Measurements from ENCODE around the gene RFC1.
"Not testable (repeated sequence)": the region's sequence is repeated elsewhere in the genome, so short reads cannot be mapped to it uniquely, and the experiment has no call there.

Gene RFC1

DNA sequence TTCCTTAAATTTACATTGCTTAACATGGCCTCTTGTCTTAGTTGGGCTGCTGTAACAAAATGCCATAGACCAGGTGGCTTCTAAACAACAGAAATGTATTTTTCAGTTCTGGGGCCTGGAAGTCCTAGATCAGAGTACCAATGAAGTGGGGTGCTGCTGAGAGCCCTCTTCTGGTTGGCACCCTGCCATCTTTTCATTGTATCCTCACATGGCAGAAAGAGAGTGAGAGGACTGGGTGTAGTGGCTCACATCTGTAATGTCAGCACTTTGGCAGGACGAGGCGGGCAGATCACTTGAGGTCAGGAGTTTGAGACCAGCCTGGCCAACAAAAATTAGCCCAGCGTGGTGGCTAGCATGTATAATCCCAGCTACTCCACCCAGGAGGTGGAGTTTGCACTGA is 28.5 kb upstream of the RFC1 start:
- DNase-seq (ENCODE audit: insufficient read length, low spot score) (no peak), FAIRE-seq (no peak)
- TF ChIP-seq, protein P1, sequence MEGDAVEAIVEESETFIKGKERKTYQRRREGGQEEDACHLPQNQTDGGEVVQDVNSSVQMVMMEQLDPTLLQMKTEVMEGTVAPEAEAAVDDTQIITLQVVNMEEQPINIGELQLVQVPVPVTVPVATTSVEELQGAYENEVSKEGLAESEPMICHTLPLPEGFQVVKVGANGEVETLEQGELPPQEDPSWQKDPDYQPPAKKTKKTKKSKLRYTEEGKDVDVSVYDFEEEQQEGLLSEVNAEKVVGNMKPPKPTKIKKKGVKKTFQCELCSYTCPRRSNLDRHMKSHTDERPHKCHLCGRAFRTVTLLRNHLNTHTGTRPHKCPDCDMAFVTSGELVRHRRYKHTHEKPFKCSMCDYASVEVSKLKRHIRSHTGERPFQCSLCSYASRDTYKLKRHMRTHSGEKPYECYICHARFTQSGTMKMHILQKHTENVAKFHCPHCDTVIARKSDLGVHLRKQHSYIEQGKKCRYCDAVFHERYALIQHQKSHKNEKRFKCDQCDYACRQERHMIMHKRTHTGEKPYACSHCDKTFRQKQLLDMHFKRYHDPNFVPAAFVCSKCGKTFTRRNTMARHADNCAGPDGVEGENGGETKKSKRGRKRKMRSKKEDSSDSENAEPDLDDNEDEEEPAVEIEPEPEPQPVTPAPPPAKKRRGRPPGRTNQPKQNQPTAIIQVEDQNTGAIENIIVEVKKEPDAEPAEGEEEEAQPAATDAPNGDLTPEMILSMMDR (IDR thresholded peaks at IDR 0.05; ENCODE audit: insufficient read depth, missing control alignments) = no peak

DNA sequence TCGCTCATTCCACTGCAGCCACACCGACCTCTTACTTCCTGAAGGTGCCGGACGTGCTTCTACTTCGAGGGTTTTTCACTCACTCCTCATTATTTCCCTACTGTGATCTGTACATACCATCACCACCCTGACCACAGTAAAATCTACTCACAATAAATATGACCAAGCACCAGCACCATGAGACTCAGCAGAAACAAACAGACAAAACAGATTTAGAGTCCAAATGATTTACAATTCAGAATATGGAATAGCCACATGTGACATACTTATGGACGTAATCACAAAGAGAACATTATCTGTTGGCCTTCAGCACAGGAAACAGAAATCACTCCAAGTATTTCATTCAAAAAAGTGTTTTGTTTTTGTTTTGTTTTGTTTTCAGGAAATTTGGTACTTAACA is 24.4 kb upstream of the RFC1 start:
- TF ChIP-seq, protein P1 (IDR thresholded peaks at IDR 0.05; ENCODE audit: insufficient read depth, missing control alignments) = no peak
- DNase-seq (ENCODE audit: insufficient read length, low spot score) (no peak), FAIRE-seq (no peak)

DNA sequence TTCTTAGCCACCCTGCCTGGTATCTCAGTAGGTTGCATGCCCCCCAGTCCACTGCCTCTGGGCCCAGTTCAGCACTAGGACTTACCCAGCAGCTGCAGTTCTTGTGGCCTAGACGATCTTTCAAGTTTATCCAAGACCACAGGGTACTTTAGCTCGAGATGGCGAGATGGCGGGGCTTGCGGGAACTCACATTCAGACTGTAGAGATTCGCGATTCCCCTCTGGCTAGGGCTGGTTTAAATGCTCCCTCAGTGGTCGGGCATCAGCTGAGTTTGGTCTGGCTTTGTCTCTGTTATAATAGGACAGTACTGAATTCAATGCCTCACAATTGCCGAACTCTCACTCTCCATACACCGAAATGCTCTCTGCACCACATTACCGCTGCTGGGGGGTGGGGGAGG is 18.4 kb upstream of the RFC1 start:
- no peak for DNase-seq (ENCODE audit: insufficient read length, low spot score)
- FAIRE-seq = no peak
- TF ChIP-seq, protein P1 (IDR thresholded peaks at IDR 0.05; ENCODE audit: insufficient read depth, missing control alignments) = no peak

DNA sequence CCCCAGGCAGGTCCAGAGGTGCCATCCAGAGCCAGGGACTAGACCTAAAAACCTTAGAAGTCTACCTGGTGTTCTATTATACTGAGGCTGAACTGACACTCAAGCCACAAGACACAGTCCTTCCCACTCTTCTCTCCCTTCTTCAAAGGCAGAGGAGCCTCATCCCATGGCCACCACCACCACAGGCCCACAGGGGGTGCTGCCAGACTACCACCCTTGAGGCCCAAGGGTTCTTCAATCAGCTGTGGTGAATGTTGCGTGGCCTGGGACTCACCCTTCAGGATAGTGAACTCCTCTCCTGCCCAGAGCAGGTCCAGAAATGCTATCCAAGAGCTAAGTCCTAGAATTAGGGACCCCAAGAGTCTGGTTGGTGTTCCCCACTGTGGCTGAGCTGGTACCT is 17.5 kb upstream of the RFC1 start:
- DNase-seq (ENCODE audit: insufficient read length, low spot score) (no peak), FAIRE-seq (no peak)
- TF ChIP-seq, protein P1 (IDR thresholded peaks at IDR 0.05; ENCODE audit: insufficient read depth, missing control alignments) = no peak

DNA sequence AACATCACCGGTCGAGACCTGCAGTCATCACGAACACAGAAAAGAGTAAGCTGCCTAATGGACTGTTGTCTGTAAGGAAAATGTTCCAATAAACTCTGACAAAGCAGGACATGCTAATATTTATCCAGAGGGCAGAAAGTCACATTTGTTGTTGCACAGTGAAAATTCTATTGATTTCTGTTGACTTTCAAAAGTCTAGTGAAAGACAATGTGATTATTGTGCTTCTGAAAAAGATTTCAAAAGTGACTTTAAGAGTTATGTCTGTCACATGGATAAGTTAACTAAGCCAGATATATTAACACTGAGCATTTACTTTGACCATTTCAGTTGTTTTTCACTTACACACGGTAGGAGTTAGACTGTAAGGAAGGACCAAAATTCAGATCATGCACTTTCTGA is 9.3 kb upstream of the RFC1 start:
- TF ChIP-seq, protein P1 (IDR thresholded peaks at IDR 0.05; ENCODE audit: insufficient read depth, missing control alignments) = no peak
- no peak for FAIRE-seq

DNA sequence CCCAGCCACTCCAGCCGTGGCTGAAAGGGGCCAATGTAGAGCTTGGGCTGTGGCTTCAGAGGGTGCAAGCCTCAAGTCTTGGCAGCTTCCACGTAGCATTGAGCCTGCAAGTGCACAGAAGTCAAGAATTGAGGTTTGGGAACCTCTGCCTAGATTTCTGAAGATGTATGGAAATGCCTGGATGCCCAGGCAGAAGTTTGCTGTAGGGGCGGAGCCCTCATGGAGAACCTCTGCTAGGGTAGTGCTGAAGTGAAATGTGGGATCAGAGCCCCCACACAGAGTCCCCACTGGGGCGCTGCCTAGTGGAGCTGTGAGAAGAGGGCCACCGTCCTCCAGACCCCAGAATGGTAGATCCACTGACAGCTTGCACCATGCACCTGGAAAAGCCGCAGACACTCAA is 5.0 kb upstream of the RFC1 start:
- not testable (repeated sequence) for FAIRE-seq; DNase-seq (ENCODE audit: insufficient read length, low spot score)

More for the DNA sequence above, 9.3 kb upstream of the RFC1 start:
- no peak for DNase-seq (ENCODE audit: insufficient read length, low spot score)

DNA sequence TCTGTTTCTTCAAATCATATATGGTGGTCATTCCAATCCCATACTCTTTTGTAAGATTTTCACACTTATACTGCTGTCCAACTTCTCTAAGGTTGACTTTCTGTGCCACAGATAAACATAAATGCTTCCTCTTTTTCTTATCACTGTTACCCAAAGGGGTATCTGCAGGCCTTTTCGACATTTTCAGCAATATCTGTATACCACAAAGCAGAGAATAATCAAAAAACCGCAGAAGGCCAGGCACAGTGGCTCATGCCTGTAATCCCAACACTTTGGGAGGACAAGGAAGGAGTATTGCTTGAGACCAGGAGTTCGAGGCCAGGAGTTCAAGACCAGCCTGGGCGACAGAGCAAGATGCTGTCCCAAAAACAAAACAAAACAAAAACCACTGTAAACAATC is 3.1 kb upstream of the RFC1 start:
- DNase-seq (ENCODE audit: insufficient read length, low spot score) = no peak
- FAIRE-seq = no peak
- TF ChIP-seq, protein P1 (IDR thresholded peaks at IDR 0.05; ENCODE audit: insufficient read depth, missing control alignments) = no peak

DNA sequence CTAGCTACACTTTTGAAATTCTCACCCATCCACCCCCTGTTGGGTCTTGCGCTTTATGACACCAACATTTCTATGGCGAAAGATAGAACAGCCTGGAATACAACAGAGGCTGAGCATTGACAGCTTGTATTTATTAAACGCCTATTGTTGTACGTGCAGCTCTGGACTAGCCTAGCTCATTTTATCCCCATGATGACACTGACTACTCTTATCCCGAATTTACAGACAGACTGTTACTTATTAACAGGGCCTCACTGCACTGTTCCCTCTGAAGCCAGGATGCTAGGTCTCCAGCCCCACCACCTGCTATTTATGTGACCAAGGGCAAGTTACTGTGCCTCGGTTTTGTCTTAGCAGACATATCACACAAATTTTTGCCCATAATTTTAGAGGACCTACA is 1.0 kb upstream of the RFC1 start:
- FAIRE-seq (no peak), DNase-seq (ENCODE audit: insufficient read length, low spot score) (no peak)
- TF ChIP-seq, protein P1 (IDR thresholded peaks at IDR 0.05; ENCODE audit: insufficient read depth, missing control alignments) = no peak

Measured in D721Med (cell line).